GM23248 (cell line): ENCODE data around the gene EEA1. TPM values are rescaled to one million over a fixed set of nuclear protein-coding genes. Genes with fewer than 3 reads are reported as not detected.

Experiments
- DNase-seq: peaks from one replicate; pipeline ENCODE4 v3.0.0-alpha.2; 2015
- H2AFZ ChIP-seq: fragments of 200-600 bp; sonication (generic); 2 replicates; pipeline ENCODE4 v1.6.1; 2016; ENCODE audit warnings: antibody characterized with exemption
- H3F3A ChIP-seq: fragments of 200-600 bp; sonication (generic); 2 replicates; pipeline ENCODE4 v1.6.1; 2016; ENCODE audit warnings: mild to moderate bottlenecking, antibody characterized with exemption, mixed run types; ENCODE audit not compliant: insufficient read depth
- H3K27ac ChIP-seq: fragments of 200-600 bp; sonication (generic); 2 replicates; pipeline ENCODE4 v1.5.1; 2016; ENCODE audit warnings: mild to moderate bottlenecking
- H3K27me3 ChIP-seq: fragments of 200-600 bp; sonication (generic); replicated peaks from 2 replicates; pipeline ENCODE4 v1.6.1; 2016; ENCODE audit warnings: mild to moderate bottlenecking; ENCODE audit not compliant: insufficient read depth
- H3K36me3 ChIP-seq: fragments of 200-600 bp; sonication (generic); 2 replicates; pipeline ENCODE4 v1.6.1; 2016; ENCODE audit warnings: low read depth, mild to moderate bottlenecking
- H3K4me1 ChIP-seq: fragments of 200-600 bp; sonication (generic); 2 replicates; pipeline ENCODE4 v1.6.1; 2016; ENCODE audit warnings: mild to moderate bottlenecking; ENCODE audit not compliant: insufficient read depth
- H3K4me2 ChIP-seq: fragments of 200-600 bp; sonication (generic); one replicate; pipeline ENCODE4 v1.6.1; 2016; ENCODE audit warnings: mild to moderate bottlenecking; ENCODE audit not compliant: unreplicated experiment
- H3K4me3 ChIP-seq: fragments of 200-600 bp; sonication (generic); 2 replicates; pipeline ENCODE4 v1.5.1; 2016; ENCODE audit warnings: mild to moderate bottlenecking
- H3K79me2 ChIP-seq: fragments of 200-600 bp; sonication (generic); 2 replicates; pipeline ENCODE4 v1.6.1; 2016; ENCODE audit warnings: mild to moderate bottlenecking; ENCODE audit not compliant: insufficient read depth
- H3K9ac ChIP-seq: fragments of 200-600 bp; sonication (generic); 2 replicates; pipeline ENCODE4 v1.6.1; 2016; ENCODE audit warnings: mild to moderate bottlenecking
- H3K9me2 ChIP-seq: fragments of 200-600 bp; sonication (generic); 2 replicates; pipeline ENCODE4 v1.6.1; 2016; ENCODE audit warnings: mixed run types, mild to moderate bottlenecking, moderate library complexity; ENCODE audit not compliant: insufficient read depth
- H3K9me3 ChIP-seq: fragments of 200-600 bp; sonication (generic); one replicate; pipeline ENCODE4 v1.6.1; 2017; ENCODE audit warnings: low read depth
- H4K20me1 ChIP-seq: fragments of 200-600 bp; sonication (generic); 2 replicates; pipeline ENCODE4 v1.6.0; 2016; ENCODE audit not compliant: insufficient read depth
- EZH2 ChIP-seq: fragments of 200-600 bp; sonication (generic); IDR thresholded peaks from 2 replicates; pipeline ENCODE4 v1.6.1; 2018; ENCODE audit warnings: antibody characterized with exemption, mild to moderate bottlenecking; ENCODE audit not compliant: insufficient read depth, poor library complexity, severe bottlenecking
- EZH2phosphoT487 ChIP-seq: fragments of 200-600 bp; sonication (generic); IDR thresholded peaks from 2 replicates; pipeline ENCODE4 v1.6.1; 2018; ENCODE audit warnings: antibody characterized with exemption, moderate library complexity, mild to moderate bottlenecking, low read depth; ENCODE audit not compliant: insufficient read depth
- WGBS, 2 experiments: methylation state at CpG; one replicate each; pipeline ENCODE4 v1.1.6; 2015 to 2017; ENCODE audit warnings: low lambda C conversion rate in 2 of 2, low coverage in 1 of 2; ENCODE audit errors: missing lambda C conversion rate in 2 of 2; 5-methylcytosine and 5-hydroxymethylcytosine counted together
- in situ Hi-C: fragments of 300-500 bp; cut with MboI; formaldehyde crosslinking; loops from 2 replicates; pipeline ENCODE4 v1.15.0; 2020
- polyA plus RNA-seq: library from polyadenylated mRNA; unstranded; fragments of >200 nt; fragmentation: Nextera tagmentation; extraction: Ambion mirVana; gene quantifications from 2 replicates; pipeline ENCODE4 v1.2.1, GENCODE V29; 2016
- total RNA-seq: library from RNA; depleted of rRNA; stranded (reverse); fragments of >200 nt; shearing (Covaris generic); gene quantifications from 2 replicates; pipeline ENCODE4 v1.2.3, GENCODE V29; 2014

The EEA1 gene
- total and polyA plus RNA-seq, 2 experiments from 2014 or later: 17.8 to 55.7 TPM

GRCh38 chr12:92747151-92747550, 181.9 kb downstream of the EEA1 start:
- Histone ChIP-seq H3K36me3 (no peaks in the 10 kb centered on the region), H3K9me2 (no peaks in the 10 kb centered on the region), H2AFZ (no peak overlapping the region), H3K4me2 (no peak overlapping the region), H3K27ac (no peak overlapping the region; the same call in 1 of the 2 replicates), H3K4me3 (no peak overlapping the region), H3K9ac (no peak overlapping the region), H3K79me2 (no peaks in the 10 kb centered on the region), H4K20me1 (no peaks in the 10 kb centered on the region), H3K9me3 (no peaks in the 10 kb centered on the region), H3K27me3 (no peaks in the 10 kb centered on the region), H3K4me1 (peaks cover 19% of the 10 kb centered on the region), H3F3A (peaks cover 16% of the 10 kb centered on the region)
- 89 to 96% methylated on average over 1 of the region's 1 CpG for WGBS, 2 experiments
- TF ChIP-seq EZH2phosphoT487: no peak
- TF ChIP-seq EZH2: no peak
- in situ Hi-C loops: no loop called here
- DNase-seq: no peak

- H3K79me2 ChIP-seq: no peaks in the 10 kb centered on the region
- peak overlapping the region; percentile 36 for H3K4me2 ChIP-seq
- peak overlapping the region; percentile 64 for H2AFZ ChIP-seq
- no peaks in the 10 kb centered on the region for H3K9me2 ChIP-seq
- H3K27ac ChIP-seq: peak overlapping the region; percentile 77
- peak overlapping the region; percentile 38; the same call in 1 of the 2 replicates for H3K4me3 ChIP-seq
- 24% methylated on average over 4 of the region's 4 CpGs for WGBS, 2 experiments
- peak; percentile 97 for DNase-seq
- peaks cover 19% of the 10 kb centered on the region for H3K4me1 ChIP-seq
- peak overlapping the region; percentile 30; the same call in 1 of the 2 replicates for H3K9ac ChIP-seq
- no peaks in the 10 kb centered on the region for H3K36me3 ChIP-seq
- no peaks in the 10 kb centered on the region for H4K20me1 ChIP-seq
- H3K9me3 ChIP-seq: no peaks in the 10 kb centered on the region
- H3F3A ChIP-seq: peaks cover 16% of the 10 kb centered on the region
- in situ Hi-C loops: no loop called here
- no peaks in the 10 kb centered on the region for H3K27me3 ChIP-seq
- TF ChIP-seq EZH2 (no peak), EZH2phosphoT487 (no peak)
These were observed 183.1 kb downstream of the EEA1 start for GRCh38 chr12:92745856-92746550.

GRCh38 chr12:92743026-92743425, 186.1 kb downstream of the EEA1 start:
- H3K27ac ChIP-seq: no peak overlapping the region
- no peak overlapping the region for H2AFZ ChIP-seq
- no peak for DNase-seq
- H3K27me3 ChIP-seq: no peaks in the 10 kb centered on the region
- in situ Hi-C loops: no loop called here
- 77 to 89% methylated on average over 3 of the region's 3 CpGs for WGBS, 2 experiments
- H3K4me1 ChIP-seq: peaks cover 19% of the 10 kb centered on the region
- H3K79me2 ChIP-seq: no peaks in the 10 kb centered on the region
- no peak for TF ChIP-seq EZH2phosphoT487
- no peak for TF ChIP-seq EZH2
- no peaks in the 10 kb centered on the region for H3K36me3 ChIP-seq
- H3K4me3 ChIP-seq: no peak overlapping the region
- H3F3A ChIP-seq: peaks cover 16% of the 10 kb centered on the region
- no peaks in the 10 kb centered on the region for H3K9me2 ChIP-seq
- no peak overlapping the region for H3K9ac ChIP-seq
- no peaks in the 10 kb centered on the region for H4K20me1 ChIP-seq
- H3K9me3 ChIP-seq: no peaks in the 10 kb centered on the region
- H3K4me2 ChIP-seq: no peak overlapping the region

GRCh38 chr12:92740411-92740810, 188.7 kb downstream of the EEA1 start:
- H3K4me3 ChIP-seq: no peak overlapping the region
- no peak for TF ChIP-seq EZH2phosphoT487
- TF ChIP-seq EZH2: no peak
- peaks cover 9% of the 10 kb centered on the region for H3F3A ChIP-seq
- no peaks in the 10 kb centered on the region for H3K79me2 ChIP-seq
- H3K9me3 ChIP-seq: no peaks in the 10 kb centered on the region
- H3K36me3 ChIP-seq: no peaks in the 10 kb centered on the region
- DNase-seq: no peak
- H3K27me3 ChIP-seq: no peaks in the 10 kb centered on the region
- no peak overlapping the region for H3K27ac ChIP-seq
- H4K20me1 ChIP-seq: no peaks in the 10 kb centered on the region
- H2AFZ ChIP-seq: no peak overlapping the region
- no peak overlapping the region for H3K9ac ChIP-seq
- no peaks in the 10 kb centered on the region for H3K9me2 ChIP-seq
- in situ Hi-C loops: no loop called here
- no peak overlapping the region for H3K4me2 ChIP-seq
- peaks cover 6% of the 10 kb centered on the region for H3K4me1 ChIP-seq
